GM21717 (cell line): Measurements from ENCODE around the gene PTGIR.

Experiments used
- ATAC-seq: cut with Tn5 transposase; IDR thresholded peaks from one replicate; pipeline ENCODE4 v1.9.1; 2021; ENCODE audit warnings: mild to moderate bottlenecking, moderate library complexity; ENCODE audit not compliant: unreplicated experiment

PTGIR gene

GRCh38 chr19:46601318-46602224, 23.3 kb downstream of the PTGIR start, which contains the start of gene CALM3:
Gene CALM3 (plus strand): TSS chr19:46601330. CDS start chr19:46601435, 105 bp downstream.
- no peak for ATAC-seq

GRCh38 chr19:46600384-46601317, 24.2 kb downstream of the PTGIR start:
- ATAC-seq: peak; percentile 77

GRCh38 chr19:46599716-46600373, 25.0 kb downstream of the PTGIR start:
- no peak for ATAC-seq

GRCh38 chr19:46598372-46598917, 26.4 kb downstream of the PTGIR start:
- ATAC-seq: no peak

GRCh38 chr19:46596008-46596407, 28.9 kb downstream of the PTGIR start:
- ATAC-seq: no peak

- no peak for ATAC-seq
Observed at GRCh38 chr19:46591870-46592269, 33.0 kb downstream of the PTGIR start.

GRCh38 chr19:46591254-46591653, 33.6 kb downstream of the PTGIR start:
- no peak for ATAC-seq

GRCh38 chr19:46587861-46588260, 37.0 kb downstream of the PTGIR start:
- no peak for ATAC-seq

- no peak for ATAC-seq
Observed at GRCh38 chr19:46586294-46586693, 38.6 kb downstream of the PTGIR start.

- ATAC-seq: no peak
Observed at GRCh38 chr19:46585539-46585938, 39.4 kb downstream of the PTGIR start.

GRCh38 chr19:46580247-46580646, 44.6 kb downstream of the PTGIR start:
- no peak for ATAC-seq

GRCh38 chr19:46579361-46579879, 45.5 kb downstream of the PTGIR start:
- ATAC-seq: no peak

- no peak for ATAC-seq
Observed at GRCh38 chr19:46578450-46578849, 46.4 kb downstream of the PTGIR start.

GRCh38 chr19:46574533-46574932, 50.4 kb downstream of the PTGIR start:
- no peak for ATAC-seq

- ATAC-seq: no peak
Observed at GRCh38 chr19:46573679-46574498, 51.0 kb downstream of the PTGIR start.

GRCh38 chr19:46571495-46571894, 53.4 kb downstream of the PTGIR start:
- ATAC-seq: no peak
